Thoracic aorta (tissue), 2 donors: ENCODE data around the gene MBOAT1. TPM values are rescaled to one million over a fixed set of nuclear protein-coding genes. Genes with fewer than 3 reads are reported as not detected.

Source experiments
- ATAC-seq: fragments of 150-250 bp; one replicate; pipeline ENCODE4 v1.8.0; 2017; ENCODE audit warnings: low read depth; ENCODE audit not compliant: insufficient number of reproducible peaks, low FRiP score
- DNase-seq: peaks from one replicate; pipeline ENCODE4 v3.0.0-alpha.2; 2020; ENCODE audit warnings: low spot score
- H3K27ac ChIP-seq, 2 donors: fragments of 200-600 bp; sonication (generic); 1 replicate in 1 of 2; 2 replicates in 1 of 2; pipeline ENCODE4 v1.5.1; 2016; ENCODE audit warnings: mild to moderate bottlenecking in 2 of 2, moderate library complexity in 2 of 2
- H3K27me3 ChIP-seq: fragments of 200-600 bp; sonication (generic); replicated peaks from 2 replicates; pipeline ENCODE4 v1.6.0; 2016; ENCODE audit warnings: mild to moderate bottlenecking; ENCODE audit not compliant: insufficient read depth
- H3K36me3 ChIP-seq: fragments of 200-600 bp; sonication (generic); one replicate; pipeline ENCODE4 v1.5.1; 2016
- H3K4me1 ChIP-seq, 2 donors: fragments of 200-600 bp; sonication (generic); 1 replicate in 1 of 2; 2 replicates in 1 of 2; pipeline versions ENCODE4 v1.5.1 to v1.6.0; 2016; ENCODE audit warnings: low read depth in 2 of 2, mild to moderate bottlenecking in 1 of 2; ENCODE audit not compliant: control insufficient read depth in 1 of 2
- H3K4me3 ChIP-seq: fragments of 200-600 bp; sonication (generic); 2 replicates; pipeline ENCODE4 v1.5.1; 2016; ENCODE audit warnings: mild to moderate bottlenecking
- H3K9me3 ChIP-seq: fragments of 200-600 bp; sonication (generic); 2 replicates; pipeline ENCODE4 v1.5.1; 2016
- CTCF ChIP-seq: fragments of 200-600 bp; sonication (generic); IDR thresholded peaks from one replicate; pipeline ENCODE4 v1.5.1; 2019; ENCODE audit warnings: antibody characterized with exemption
- total RNA-seq, 2 donors: library from RNA; depleted of rRNA; stranded (reverse); fragments of >200 nt; gene quantifications; one replicate each; pipeline versions ENCODE4 v1.1.0 to v1.2.3, GENCODE V29; 2016

Gene MBOAT1
- total RNA-seq, 2 donors from 2014 or later: 5.5 to 6.8 TPM

- Histone ChIP-seq H3K9me3 (no peaks in the 10 kb centered on the region), H3K27me3 (no peaks in the 10 kb centered on the region), H3K4me1 (peaks cover 15 to 25% of the 10 kb centered on the region in 2 donors), H3K27ac (no peak overlapping the region), H3K4me3 (no peak overlapping the region), H3K36me3 (no peaks in the 10 kb centered on the region)
- TF ChIP-seq CTCF: no peak
- DNase-seq (no peak), ATAC-seq (no peak)
These were observed 2.1 kb downstream of the MBOAT1 start for GRCh38 chr6:20210158-20210557.

- DNase-seq (no peak), ATAC-seq (no peak)
- Histone ChIP-seq H3K4me1 (peaks cover 15 to 25% of the 10 kb centered on the region in 2 donors), H3K36me3 (no peaks in the 10 kb centered on the region), H3K27me3 (no peaks in the 10 kb centered on the region), H3K27ac (no peak overlapping the region), H3K4me3 (no peak overlapping the region), H3K9me3 (no peaks in the 10 kb centered on the region)
- TF ChIP-seq CTCF: no peak
These were observed 3.4 kb downstream of the MBOAT1 start for GRCh38 chr6:20208687-20209378.

- no peak overlapping the region for H3K27ac ChIP-seq
These were observed 5.2 kb downstream of the MBOAT1 start for GRCh38 chr6:20207088-20207418.

GRCh38 chr6:20205722-20206161 is 6.5 kb downstream of the MBOAT1 start:
- no peak for DNase-seq
- no peaks in the 10 kb centered on the region for H3K9me3 ChIP-seq
- no peak overlapping the region for H3K4me3 ChIP-seq
- peaks cover 7 to 8% of the 10 kb centered on the region in 2 donors for H3K4me1 ChIP-seq
- no peak for TF ChIP-seq CTCF
- H3K36me3 ChIP-seq: no peaks in the 10 kb centered on the region
- no peak overlapping the region for H3K27ac ChIP-seq
- H3K27me3 ChIP-seq: no peaks in the 10 kb centered on the region
- no peak for ATAC-seq

More at GRCh38 chr6:20207088-20207418, 5.2 kb downstream of the MBOAT1 start:
- TF ChIP-seq CTCF: no peak
- DNase-seq (no peak), ATAC-seq (no peak)
- no peak overlapping the region for H3K4me3 ChIP-seq
- no peaks in the 10 kb centered on the region for H3K27me3 ChIP-seq
- peaks cover 11 to 16% of the 10 kb centered on the region in 2 donors for H3K4me1 ChIP-seq
- H3K9me3 ChIP-seq: no peaks in the 10 kb centered on the region
- no peaks in the 10 kb centered on the region for H3K36me3 ChIP-seq

- Histone ChIP-seq H3K4me1 (peaks cover 0 to 3% of the 10 kb centered on the region in 2 donors), H3K9me3 (no peaks in the 10 kb centered on the region), H3K27me3 (no peaks in the 10 kb centered on the region), H3K36me3 (no peaks in the 10 kb centered on the region), H3K27ac (no peak overlapping the region), H3K4me3 (no peak overlapping the region)
- no peak for ATAC-seq
- no peak for DNase-seq
- no peak for TF ChIP-seq CTCF
These were observed 7.8 kb downstream of the MBOAT1 start for GRCh38 chr6:20204512-20204894.
